Liver (tissue), 9 donors: Measurements from ENCODE around the gene MCFD2. TPM values are rescaled to one million over a fixed set of nuclear protein-coding genes. Genes with fewer than 3 reads are reported as not detected.

Experiments
- DNase-seq: peaks from one replicate; pipeline ENCODE4 v3.0.0-alpha.2; 2017; ENCODE audit warnings: low spot score
- H3K27ac ChIP-seq, 2 donors: one replicate each; pipeline ENCODE4 v1.7.0; 2013; ENCODE audit warnings: inconsistent platforms in 2 of 2, low read length in 2 of 2, control low read depth in 1 of 2, low read depth in 1 of 2, mild to moderate bottlenecking in 1 of 2
- H3K27me3 ChIP-seq, 4 donors: one replicate each; pipeline versions ENCODE4 v1.6.1 to v1.7.0; 2013; ENCODE audit warnings: low read length in 3 of 4, inconsistent platforms in 1 of 4, mild to moderate bottlenecking in 1 of 4, moderate library complexity in 1 of 4; ENCODE audit not compliant: control insufficient read depth in 4 of 4, insufficient read depth in 4 of 4
- H3K36me3 ChIP-seq, 4 donors: one replicate each; pipeline versions ENCODE4 v1.6.1 to v1.7.0; 2013; ENCODE audit warnings: low read length in 3 of 4, mild to moderate bottlenecking in 3 of 4, low read depth in 1 of 4, moderate library complexity in 1 of 4; ENCODE audit not compliant: control insufficient read depth in 4 of 4, insufficient read depth in 3 of 4
- H3K4me1 ChIP-seq, 4 donors: one replicate each; pipeline versions ENCODE4 v1.6.1 to v1.7.0; 2013; ENCODE audit warnings: low read length in 3 of 4, mild to moderate bottlenecking in 3 of 4, moderate library complexity in 1 of 4; ENCODE audit not compliant: control insufficient read depth in 4 of 4, insufficient read depth in 4 of 4
- H3K4me3 ChIP-seq, 3 donors: one replicate each; pipeline versions ENCODE4 v1.6.1 to v1.7.0; 2013; ENCODE audit warnings: low read length in 3 of 3, control low read depth in 1 of 3, low read depth in 1 of 3, mild to moderate bottlenecking in 1 of 3
- H3K9ac ChIP-seq, 2 donors: one replicate each; pipeline ENCODE4 v1.7.0; 2013; ENCODE audit warnings: low read length in 2 of 2, mild to moderate bottlenecking in 2 of 2, moderate library complexity in 2 of 2, control low read depth in 1 of 2, low read depth in 1 of 2
- H3K9me3 ChIP-seq, 4 donors: one replicate each; pipeline versions ENCODE4 v1.6.1 to v1.7.0; 2013; ENCODE audit warnings: low read length in 3 of 4; ENCODE audit not compliant: control insufficient read depth in 4 of 4
- EGR1 ChIP-seq, 2 donors: IDR thresholded peaks; 2 replicates each; pipeline ENCODE4 v1.6.1; 2016 to 2018; ENCODE audit warnings: antibody characterized with exemption in 2 of 2, low read depth in 2 of 2
- FOXA1 ChIP-seq: IDR thresholded peaks from 2 replicates; pipeline ENCODE4 v1.6.1; 2016; ENCODE audit warnings: antibody characterized with exemption
- FOXA2 ChIP-seq: IDR thresholded peaks from 2 replicates; pipeline ENCODE4 v1.6.1; 2016; ENCODE audit warnings: antibody characterized with exemption
- GABPA ChIP-seq, 2 donors: IDR thresholded peaks in 1 of 2; conservative IDR thresholded peaks in 1 of 2; 2 replicates each; pipeline ENCODE4 v1.6.1; 2016; ENCODE audit warnings: antibody characterized with exemption in 2 of 2, mild to moderate bottlenecking in 1 of 2, moderate library complexity in 1 of 2
- HNF4A ChIP-seq, 2 donors: conservative IDR thresholded peaks; 2 replicates each; pipeline ENCODE4 v1.6.1; 2016; ENCODE audit warnings: antibody characterized with exemption in 2 of 2, mild to moderate bottlenecking in 2 of 2
- HNF4G ChIP-seq: IDR thresholded peaks from 2 replicates; pipeline ENCODE4 v1.6.1; 2016; ENCODE audit warnings: antibody characterized with exemption
- JUND ChIP-seq, 2 donors: IDR thresholded peaks; 2 replicates each; pipeline ENCODE4 v1.6.1; 2016; ENCODE audit warnings: antibody characterized with exemption in 2 of 2
- NR2F2 ChIP-seq: IDR thresholded peaks from 2 replicates; pipeline ENCODE4 v1.6.1; 2016; ENCODE audit warnings: antibody characterized with exemption
- RAD21 ChIP-seq, 2 donors: IDR thresholded peaks; 2 replicates each; pipeline ENCODE4 v1.6.1; 2016; ENCODE audit warnings: antibody characterized with exemption in 2 of 2, mild to moderate bottlenecking in 2 of 2
- RXRA ChIP-seq, 2 donors: IDR thresholded peaks; 2 replicates each; pipeline ENCODE4 v1.6.1; 2017 to 2018; ENCODE audit warnings: antibody characterized with exemption in 2 of 2, mild to moderate bottlenecking in 1 of 2
- SP1 ChIP-seq: IDR thresholded peaks from 2 replicates; pipeline ENCODE4 v1.6.1; 2018; ENCODE audit warnings: antibody characterized with exemption, mild to moderate bottlenecking
- YY1 ChIP-seq: IDR thresholded peaks from 2 replicates; pipeline ENCODE4 v1.6.1; 2016; ENCODE audit warnings: antibody characterized with exemption, mild to moderate bottlenecking
- WGBS: extraction: QIAGEN DNeasy Blood & Tissue Kit; methylation state at CpG from one replicate; pipeline ENCODE4 v1.1.7; 2013; 5-methylcytosine and 5-hydroxymethylcytosine counted together
- polyA plus RNA-seq, 2 donors: library from polyadenylated mRNA; stranded (reverse) in 1 of 2; unstranded in 1 of 2; fragments of 200-250 nt in 1 of 2; fragments of >200 nt in 1 of 2; fragmentation: Nextera tagmentation in 1 of 2; extraction: Ambion mirVana in 1 of 2; gene quantifications; one replicate each; pipeline versions ENCODE4 v1.2.1 to v1.2.3, GENCODE V29; 2013 to 2015
- total RNA-seq, 2 donors: library from RNA; depleted of rRNA; stranded (reverse); fragments of >200 nt; gene quantifications; one replicate each; pipeline ENCODE4 v1.2.3, GENCODE V29; 2014
- TF ChIP-seq, protein P1 (sequence below): IDR thresholded peaks from 2 replicates; pipeline ENCODE4 v1.6.1; 2016; ENCODE audit warnings: antibody characterized with exemption
- TF ChIP-seq, protein P2 (sequence below): IDR thresholded peaks from 2 replicates; pipeline ENCODE4 v1.6.1; 2016; ENCODE audit warnings: antibody characterized with exemption
- TF ChIP-seq, protein P3 (sequence below): fragments of 150-350 bp; IDR thresholded peaks from 2 replicates; pipeline ENCODE4 v1.5.1; 2017; ENCODE audit warnings: improper control_type of control experiment, low read depth, low read length; ENCODE audit not compliant: missing input control
- donor health status: healthy.
- donor health status: healthy.
- donor health status: healthy.
- donor health status: healthy.
- donor health status: healthy.

MCFD2 gene
- total and polyA plus RNA-seq, 4 donors: 81.8 to 148 (median 129) TPM

DNA sequence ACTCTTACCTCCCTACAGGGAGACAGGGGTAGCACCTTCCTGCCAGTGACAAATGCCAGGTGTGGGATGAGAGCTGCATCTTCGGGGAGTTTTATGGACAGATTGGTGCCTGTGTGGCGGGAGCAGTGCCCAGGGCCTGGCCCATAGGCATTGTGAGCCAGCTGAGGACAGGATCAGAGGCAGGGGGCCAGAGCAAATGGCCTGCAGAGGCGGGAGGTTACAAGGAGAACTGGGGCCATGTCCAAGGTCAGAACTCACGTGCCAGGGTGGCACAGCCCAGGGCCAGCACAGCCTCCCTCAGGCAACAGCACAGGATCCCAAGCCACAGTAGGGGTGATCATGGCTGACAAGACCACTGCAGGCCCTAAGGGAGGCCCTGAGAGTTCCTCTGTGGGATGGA is 40.2 kb upstream of the MCFD2 start:
- H3K9me3 ChIP-seq: no peaks in the 10 kb centered on the region
- 47% methylated on average over 4 of the region's 4 CpGs for WGBS
- peaks cover 0 to 6% (median under 1%) of the 10 kb centered on the region in 4 donors for H3K36me3 ChIP-seq
- H3K27ac ChIP-seq: peak overlapping the region; percentile 14 to 48
- H3K4me1 ChIP-seq: peaks cover 26 to 37% (median 32%) of the 10 kb centered on the region in 4 donors
- H3K4me3 ChIP-seq: no peak overlapping the region
- TF ChIP-seq, protein P1, sequence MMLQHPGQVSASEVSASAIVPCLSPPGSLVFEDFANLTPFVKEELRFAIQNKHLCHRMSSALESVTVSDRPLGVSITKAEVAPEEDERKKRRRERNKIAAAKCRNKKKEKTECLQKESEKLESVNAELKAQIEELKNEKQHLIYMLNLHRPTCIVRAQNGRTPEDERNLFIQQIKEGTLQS: no peak
- TF ChIP-seq SP1: peak; percentile 57
- TF ChIP-seq EGR1 (IDR thresholded peaks at IDR 0.05; ENCODE audit: low read depth in 2 of 2): no peak
- peak; percentile 76 to 92 for TF ChIP-seq RXRA (IDR thresholded peaks at IDR 0.05)
- TF ChIP-seq HNF4A (conservative IDR thresholded peaks at IDR 0.05): peak; percentile 71 to 78
- TF ChIP-seq FOXA2: peak; percentile 12
- TF ChIP-seq, protein P2, sequence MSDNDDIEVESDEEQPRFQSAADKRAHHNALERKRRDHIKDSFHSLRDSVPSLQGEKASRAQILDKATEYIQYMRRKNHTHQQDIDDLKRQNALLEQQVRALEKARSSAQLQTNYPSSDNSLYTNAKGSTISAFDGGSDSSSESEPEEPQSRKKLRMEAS: peak; percentile 46
- TF ChIP-seq HNF4G: peak; percentile 38
- no peak overlapping the region for H3K9ac ChIP-seq
- DNase-seq: no peak
- no peaks in the 10 kb centered on the region for H3K27me3 ChIP-seq

DNA sequence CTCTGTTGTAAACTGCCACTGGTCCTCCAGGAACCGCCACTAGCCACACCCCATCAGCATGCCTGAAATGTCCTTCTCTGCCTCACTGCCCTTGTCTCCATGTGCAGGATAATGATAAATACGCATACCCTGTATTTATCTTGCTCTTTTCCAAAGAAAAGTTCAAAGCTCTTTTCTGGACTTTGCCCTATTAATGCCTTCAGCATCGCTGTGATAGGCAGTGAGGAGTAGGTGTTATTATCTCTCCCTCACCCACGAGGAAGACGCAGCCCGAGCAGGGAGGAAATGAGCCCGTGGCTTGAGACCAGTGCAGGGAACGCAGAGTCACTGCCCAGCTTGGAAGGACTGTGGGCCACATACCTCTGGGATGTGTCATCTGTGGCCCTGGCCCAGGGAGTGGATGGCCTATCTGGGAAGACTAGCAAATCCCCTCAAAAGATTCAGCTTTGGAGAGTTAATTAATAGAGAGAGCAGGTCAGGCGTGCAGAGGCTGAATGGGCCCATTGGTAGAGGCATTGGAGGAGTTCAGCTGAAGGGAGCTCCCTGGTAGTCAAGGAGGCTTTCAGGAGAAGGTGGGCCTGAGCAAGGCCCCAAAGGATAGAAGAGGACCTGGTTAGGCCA is 39.5 kb upstream of the MCFD2 start:
- no peak overlapping the region for H3K4me3 ChIP-seq
- peaks cover 0 to 11% (median 0%) of the 10 kb centered on the region in 4 donors for H3K36me3 ChIP-seq
- TF ChIP-seq SP1: peak; percentile 58
- TF ChIP-seq FOXA1: no peak
- peak; percentile 68 for TF ChIP-seq HNF4A (conservative IDR thresholded peaks at IDR 0.05)
- peak; percentile 32 for TF ChIP-seq NR2F2
- TF ChIP-seq, protein P2: peak; percentile 39
- no peak for TF ChIP-seq GABPA (IDR thresholded peaks at IDR 0.05 in 1 of 2, conservative IDR thresholded peaks at IDR 0.05 in 1 of 2)
- TF ChIP-seq RXRA (IDR thresholded peaks at IDR 0.05): peak; percentile 59 to 76
- TF ChIP-seq YY1: no peak
- peak; percentile 88 to 92 for TF ChIP-seq JUND (IDR thresholded peaks at IDR 0.05)
- H3K9me3 ChIP-seq: no peaks in the 10 kb centered on the region
- no peaks in the 10 kb centered on the region for H3K27me3 ChIP-seq
- WGBS: 43% methylated on average over 9 of the region's 9 CpGs
- DNase-seq: no peak
- peaks cover 26 to 37% (median 32%) of the 10 kb centered on the region in 4 donors for H3K4me1 ChIP-seq
- peak overlapping the region; percentile 14 to 48 for H3K27ac ChIP-seq
- no peak overlapping the region for H3K9ac ChIP-seq

DNA sequence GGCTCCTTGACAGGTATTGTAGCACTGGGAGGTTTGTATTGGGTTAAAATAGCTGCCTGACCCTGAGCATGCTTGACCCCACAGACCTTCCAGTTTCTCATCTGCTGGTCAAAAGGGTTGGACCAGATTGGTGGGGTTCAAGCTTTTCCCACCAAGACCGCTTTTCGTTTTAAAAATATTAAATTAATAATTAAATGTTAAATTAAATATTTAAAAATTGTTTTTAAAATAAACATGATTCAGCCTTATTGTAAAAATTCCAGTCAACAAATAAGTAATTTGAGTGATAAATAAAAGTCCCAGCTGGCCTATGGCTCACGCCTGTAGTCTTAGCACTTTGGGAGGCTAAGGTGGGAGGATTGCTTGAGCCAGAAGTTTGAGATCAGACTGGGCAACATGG is 36.6 kb upstream of the MCFD2 start:
- H3K4me3 ChIP-seq: no peak overlapping the region
- H3K27me3 ChIP-seq: no peaks in the 10 kb centered on the region
- no peak overlapping the region for H3K9ac ChIP-seq
- no peaks in the 10 kb centered on the region for H3K9me3 ChIP-seq
- H3K27ac ChIP-seq: no peak overlapping the region
- H3K36me3 ChIP-seq: peaks cover 0 to 7% (median 0%) of the 10 kb centered on the region in 4 donors
- DNase-seq: no peak
- H3K4me1 ChIP-seq: peaks cover 19 to 26% (median 24%) of the 10 kb centered on the region in 4 donors
- 97% methylated on average over 3 of the region's 3 CpGs for WGBS
- TF ChIP-seq, protein P3, sequence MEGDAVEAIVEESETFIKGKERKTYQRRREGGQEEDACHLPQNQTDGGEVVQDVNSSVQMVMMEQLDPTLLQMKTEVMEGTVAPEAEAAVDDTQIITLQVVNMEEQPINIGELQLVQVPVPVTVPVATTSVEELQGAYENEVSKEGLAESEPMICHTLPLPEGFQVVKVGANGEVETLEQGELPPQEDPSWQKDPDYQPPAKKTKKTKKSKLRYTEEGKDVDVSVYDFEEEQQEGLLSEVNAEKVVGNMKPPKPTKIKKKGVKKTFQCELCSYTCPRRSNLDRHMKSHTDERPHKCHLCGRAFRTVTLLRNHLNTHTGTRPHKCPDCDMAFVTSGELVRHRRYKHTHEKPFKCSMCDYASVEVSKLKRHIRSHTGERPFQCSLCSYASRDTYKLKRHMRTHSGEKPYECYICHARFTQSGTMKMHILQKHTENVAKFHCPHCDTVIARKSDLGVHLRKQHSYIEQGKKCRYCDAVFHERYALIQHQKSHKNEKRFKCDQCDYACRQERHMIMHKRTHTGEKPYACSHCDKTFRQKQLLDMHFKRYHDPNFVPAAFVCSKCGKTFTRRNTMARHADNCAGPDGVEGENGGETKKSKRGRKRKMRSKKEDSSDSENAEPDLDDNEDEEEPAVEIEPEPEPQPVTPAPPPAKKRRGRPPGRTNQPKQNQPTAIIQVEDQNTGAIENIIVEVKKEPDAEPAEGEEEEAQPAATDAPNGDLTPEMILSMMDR: no peak
- no peak for TF ChIP-seq FOXA1
- TF ChIP-seq, protein P1: no peak
- no peak for TF ChIP-seq NR2F2
- no peak for TF ChIP-seq RAD21 (IDR thresholded peaks at IDR 0.05)
- no peak for TF ChIP-seq FOXA2
- TF ChIP-seq HNF4A (conservative IDR thresholded peaks at IDR 0.05): no peak
- no peak for TF ChIP-seq HNF4G
- no peak for TF ChIP-seq EGR1 (IDR thresholded peaks at IDR 0.05; ENCODE audit: low read depth in 2 of 2)
